Activated CD4-positive, alpha-beta T cell treated with anti-CD3 and anti-CD28 coated beads, Interleukin-2, amount 50 U/mL, for 24 hours (primary cell): ENCODE data around the gene DTNA.

Experiments used
- DNase-seq, 2 donors: peaks; one replicate each; pipeline ENCODE4 v3.0.0-alpha.2; 2020; ENCODE audit warnings: low read depth in 1 of 2, low spot score in 1 of 2

The DTNA gene

GRCh38 chr18:34928754-34929335 is 218.7 kb downstream of the DTNA start:
- no peak for DNase-seq

GRCh38 chr18:34929336-34929780 is 219.3 kb downstream of the DTNA start:
- DNase-seq: no peak

GRCh38 chr18:34932363-34932762 is 222.3 kb downstream of the DTNA start:
- no peak for DNase-seq

- no peak for DNase-seq
Measured at GRCh38 chr18:34932792-34933466, 222.8 kb downstream of the DTNA start.

- no peak for DNase-seq
Measured at GRCh38 chr18:34933909-34934661, 224.0 kb downstream of the DTNA start.

- DNase-seq: no peak
Measured at GRCh38 chr18:34936772-34937171, 226.7 kb downstream of the DTNA start.

GRCh38 chr18:34938090-34938489 is 228.0 kb downstream of the DTNA start:
- no peak for DNase-seq
